OCI-LY7 (cell line): ENCODE measurements around the gene SLC2A6.

Experiments
- EZH2phosphoT487 ChIP-seq: fragments of 200-600 bp; sonication (generic); IDR thresholded peaks from 2 replicates; pipeline ENCODE4 v1.6.1; 2018; ENCODE audit warnings: low read depth, borderline replicate concordance, mild to moderate bottlenecking, mixed run types, antibody characterized with exemption, low read length, moderate library complexity, mixed read lengths
- TF ChIP-seq, protein P1 (sequence below): fragments of 200-600 bp; sonication (generic); conservative IDR thresholded peaks from 2 replicates; pipeline ENCODE4 v1.5.1; 2014; ENCODE audit warnings: mild to moderate bottlenecking, antibody characterized with exemption, low read length, moderate library complexity, mixed read lengths

DNA sequence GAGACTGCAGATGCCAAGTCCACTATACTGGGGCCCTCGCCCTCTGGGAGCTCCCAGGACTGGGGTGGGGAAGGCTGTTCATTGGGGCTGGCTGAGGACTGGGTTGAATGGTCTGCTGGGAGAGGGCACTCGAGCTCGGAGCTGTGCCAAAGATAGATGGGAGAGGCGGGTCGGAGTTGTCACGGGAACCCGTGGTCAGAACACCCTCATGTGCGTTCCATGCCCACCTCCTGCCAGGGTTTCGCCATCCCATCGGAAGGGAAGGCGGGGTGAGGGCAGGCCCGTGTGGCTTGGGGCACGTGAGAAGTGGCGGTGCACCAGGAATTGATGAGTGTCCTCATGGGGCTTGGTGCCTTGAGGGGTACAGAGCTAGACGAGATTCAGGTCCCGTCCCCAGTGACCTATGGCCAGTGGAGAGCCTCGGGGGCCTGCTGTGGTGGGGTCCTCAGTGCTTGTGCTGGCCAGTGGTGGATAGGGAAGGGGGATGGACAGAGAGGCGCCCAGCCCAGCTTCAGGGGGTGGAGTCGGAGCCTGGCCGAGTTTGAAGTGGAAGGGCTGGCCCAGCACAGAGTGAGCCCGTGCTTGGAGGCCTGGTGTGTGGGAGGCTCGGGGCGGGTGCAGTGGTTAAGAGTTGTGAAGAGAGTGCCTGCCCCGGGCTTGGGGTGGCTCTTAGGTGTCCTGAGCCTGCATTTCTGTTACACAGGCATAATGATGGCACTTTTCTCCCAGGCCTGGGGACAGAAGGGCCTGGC lies 14.9 kb downstream of the SLC2A6 start:
- TF ChIP-seq, protein P1, sequence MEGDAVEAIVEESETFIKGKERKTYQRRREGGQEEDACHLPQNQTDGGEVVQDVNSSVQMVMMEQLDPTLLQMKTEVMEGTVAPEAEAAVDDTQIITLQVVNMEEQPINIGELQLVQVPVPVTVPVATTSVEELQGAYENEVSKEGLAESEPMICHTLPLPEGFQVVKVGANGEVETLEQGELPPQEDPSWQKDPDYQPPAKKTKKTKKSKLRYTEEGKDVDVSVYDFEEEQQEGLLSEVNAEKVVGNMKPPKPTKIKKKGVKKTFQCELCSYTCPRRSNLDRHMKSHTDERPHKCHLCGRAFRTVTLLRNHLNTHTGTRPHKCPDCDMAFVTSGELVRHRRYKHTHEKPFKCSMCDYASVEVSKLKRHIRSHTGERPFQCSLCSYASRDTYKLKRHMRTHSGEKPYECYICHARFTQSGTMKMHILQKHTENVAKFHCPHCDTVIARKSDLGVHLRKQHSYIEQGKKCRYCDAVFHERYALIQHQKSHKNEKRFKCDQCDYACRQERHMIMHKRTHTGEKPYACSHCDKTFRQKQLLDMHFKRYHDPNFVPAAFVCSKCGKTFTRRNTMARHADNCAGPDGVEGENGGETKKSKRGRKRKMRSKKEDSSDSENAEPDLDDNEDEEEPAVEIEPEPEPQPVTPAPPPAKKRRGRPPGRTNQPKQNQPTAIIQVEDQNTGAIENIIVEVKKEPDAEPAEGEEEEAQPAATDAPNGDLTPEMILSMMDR = no peak
- TF ChIP-seq EZH2phosphoT487 = no peak
